ENCODE data around the gene NCAPG2.

DNA sequence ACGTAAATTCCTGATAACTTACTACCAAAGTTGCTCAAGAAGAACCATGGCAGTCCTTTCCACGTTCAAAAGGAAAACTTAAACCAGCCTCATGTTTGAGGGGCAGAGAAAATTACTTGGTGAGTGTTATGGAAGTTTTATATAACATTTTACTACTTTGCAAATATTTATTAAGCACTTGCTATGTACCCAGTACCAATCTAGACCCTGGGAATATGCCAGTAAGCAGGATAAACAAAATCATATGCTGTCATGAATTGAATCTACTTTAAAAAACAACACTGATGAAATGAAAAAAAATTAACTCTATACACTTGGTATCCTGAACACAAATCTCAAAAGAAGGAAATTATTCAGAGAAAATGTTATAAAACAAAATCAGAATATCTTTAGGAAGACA lies 46.1 kb downstream of the NCAPG2 start:
- TF ChIP-seq BRD4 (CRISPR knock-in tag; IDR thresholded peaks at IDR 0.05) (no peak), ZNF468 (CRISPR knock-in tag; IDR thresholded peaks at IDR 0.05) (no peak), TAF1 (CRISPR knock-in tag; IDR thresholded peaks at IDR 0.05) (no peak), NFIC (IDR thresholded peaks at IDR 0.05; ENCODE audit: low read length) (no peak), FOXP1 (IDR thresholded peaks at IDR 0.05) (no peak), FOXP1 (CRISPR knock-in tag; IDR thresholded peaks at IDR 0.05) (no peak), ZFP37 (CRISPR knock-in tag; IDR thresholded peaks at IDR 0.05; ENCODE audit: borderline replicate concordance) (no peak)
- TF ChIP-seq, protein P1, sequence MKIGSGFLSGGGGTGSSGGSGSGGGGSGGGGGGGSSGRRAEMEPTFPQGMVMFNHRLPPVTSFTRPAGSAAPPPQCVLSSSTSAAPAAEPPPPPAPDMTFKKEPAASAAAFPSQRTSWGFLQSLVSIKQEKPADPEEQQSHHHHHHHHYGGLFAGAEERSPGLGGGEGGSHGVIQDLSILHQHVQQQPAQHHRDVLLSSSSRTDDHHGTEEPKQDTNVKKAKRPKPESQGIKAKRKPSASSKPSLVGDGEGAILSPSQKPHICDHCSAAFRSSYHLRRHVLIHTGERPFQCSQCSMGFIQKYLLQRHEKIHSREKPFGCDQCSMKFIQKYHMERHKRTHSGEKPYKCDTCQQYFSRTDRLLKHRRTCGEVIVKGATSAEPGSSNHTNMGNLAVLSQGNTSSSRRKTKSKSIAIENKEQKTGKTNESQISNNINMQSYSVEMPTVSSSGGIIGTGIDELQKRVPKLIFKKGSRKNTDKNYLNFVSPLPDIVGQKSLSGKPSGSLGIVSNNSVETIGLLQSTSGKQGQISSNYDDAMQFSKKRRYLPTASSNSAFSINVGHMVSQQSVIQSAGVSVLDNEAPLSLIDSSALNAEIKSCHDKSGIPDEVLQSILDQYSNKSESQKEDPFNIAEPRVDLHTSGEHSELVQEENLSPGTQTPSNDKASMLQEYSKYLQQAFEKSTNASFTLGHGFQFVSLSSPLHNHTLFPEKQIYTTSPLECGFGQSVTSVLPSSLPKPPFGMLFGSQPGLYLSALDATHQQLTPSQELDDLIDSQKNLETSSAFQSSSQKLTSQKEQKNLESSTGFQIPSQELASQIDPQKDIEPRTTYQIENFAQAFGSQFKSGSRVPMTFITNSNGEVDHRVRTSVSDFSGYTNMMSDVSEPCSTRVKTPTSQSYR (CRISPR knock-in tag; IDR thresholded peaks at IDR 0.05; ENCODE audit: borderline replicate concordance): no peak
- TF ChIP-seq, protein P2, sequence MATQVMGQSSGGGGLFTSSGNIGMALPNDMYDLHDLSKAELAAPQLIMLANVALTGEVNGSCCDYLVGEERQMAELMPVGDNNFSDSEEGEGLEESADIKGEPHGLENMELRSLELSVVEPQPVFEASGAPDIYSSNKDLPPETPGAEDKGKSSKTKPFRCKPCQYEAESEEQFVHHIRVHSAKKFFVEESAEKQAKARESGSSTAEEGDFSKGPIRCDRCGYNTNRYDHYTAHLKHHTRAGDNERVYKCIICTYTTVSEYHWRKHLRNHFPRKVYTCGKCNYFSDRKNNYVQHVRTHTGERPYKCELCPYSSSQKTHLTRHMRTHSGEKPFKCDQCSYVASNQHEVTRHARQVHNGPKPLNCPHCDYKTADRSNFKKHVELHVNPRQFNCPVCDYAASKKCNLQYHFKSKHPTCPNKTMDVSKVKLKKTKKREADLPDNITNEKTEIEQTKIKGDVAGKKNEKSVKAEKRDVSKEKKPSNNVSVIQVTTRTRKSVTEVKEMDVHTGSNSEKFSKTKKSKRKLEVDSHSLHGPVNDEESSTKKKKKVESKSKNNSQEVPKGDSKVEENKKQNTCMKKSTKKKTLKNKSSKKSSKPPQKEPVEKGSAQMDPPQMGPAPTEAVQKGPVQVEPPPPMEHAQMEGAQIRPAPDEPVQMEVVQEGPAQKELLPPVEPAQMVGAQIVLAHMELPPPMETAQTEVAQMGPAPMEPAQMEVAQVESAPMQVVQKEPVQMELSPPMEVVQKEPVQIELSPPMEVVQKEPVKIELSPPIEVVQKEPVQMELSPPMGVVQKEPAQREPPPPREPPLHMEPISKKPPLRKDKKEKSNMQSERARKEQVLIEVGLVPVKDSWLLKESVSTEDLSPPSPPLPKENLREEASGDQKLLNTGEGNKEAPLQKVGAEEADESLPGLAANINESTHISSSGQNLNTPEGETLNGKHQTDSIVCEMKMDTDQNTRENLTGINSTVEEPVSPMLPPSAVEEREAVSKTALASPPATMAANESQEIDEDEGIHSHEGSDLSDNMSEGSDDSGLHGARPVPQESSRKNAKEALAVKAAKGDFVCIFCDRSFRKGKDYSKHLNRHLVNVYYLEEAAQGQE (IDR thresholded peaks at IDR 0.05; ENCODE audit: borderline replicate concordance in 1 of 2, low read depth in 1 of 2, low read length in 2 of 2): no peak
- TF ChIP-seq, protein P3, sequence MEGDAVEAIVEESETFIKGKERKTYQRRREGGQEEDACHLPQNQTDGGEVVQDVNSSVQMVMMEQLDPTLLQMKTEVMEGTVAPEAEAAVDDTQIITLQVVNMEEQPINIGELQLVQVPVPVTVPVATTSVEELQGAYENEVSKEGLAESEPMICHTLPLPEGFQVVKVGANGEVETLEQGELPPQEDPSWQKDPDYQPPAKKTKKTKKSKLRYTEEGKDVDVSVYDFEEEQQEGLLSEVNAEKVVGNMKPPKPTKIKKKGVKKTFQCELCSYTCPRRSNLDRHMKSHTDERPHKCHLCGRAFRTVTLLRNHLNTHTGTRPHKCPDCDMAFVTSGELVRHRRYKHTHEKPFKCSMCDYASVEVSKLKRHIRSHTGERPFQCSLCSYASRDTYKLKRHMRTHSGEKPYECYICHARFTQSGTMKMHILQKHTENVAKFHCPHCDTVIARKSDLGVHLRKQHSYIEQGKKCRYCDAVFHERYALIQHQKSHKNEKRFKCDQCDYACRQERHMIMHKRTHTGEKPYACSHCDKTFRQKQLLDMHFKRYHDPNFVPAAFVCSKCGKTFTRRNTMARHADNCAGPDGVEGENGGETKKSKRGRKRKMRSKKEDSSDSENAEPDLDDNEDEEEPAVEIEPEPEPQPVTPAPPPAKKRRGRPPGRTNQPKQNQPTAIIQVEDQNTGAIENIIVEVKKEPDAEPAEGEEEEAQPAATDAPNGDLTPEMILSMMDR (CRISPR knock-in tag; IDR thresholded peaks at IDR 0.05): no peak

All from HepG2 (cell line).